GM23338 (cell line): ENCODE measurements around the gene MPC2. TPM values are rescaled to one million over a fixed set of nuclear protein-coding genes. Genes with fewer than 3 reads are reported as not detected.

Experiments
- ATAC-seq: fragments of 200-7000 bp; cut with Tn5 transposase; 3 replicates; pipeline ENCODE4 v1.9.1; 2020
- DNase-seq: peaks from one replicate; pipeline ENCODE4 v3.0.0-alpha.2; 2015; ENCODE audit warnings: low spot score
- H2AFZ ChIP-seq: fragments of 200-600 bp; sonication (generic); 2 replicates; pipeline ENCODE4 v1.8.0; 2016; ENCODE audit warnings: antibody characterized with exemption, mild to moderate bottlenecking, moderate library complexity
- H3F3A ChIP-seq: fragments of 200-600 bp; sonication (generic); replicated peaks from 2 replicates; pipeline ENCODE4 v1.8.0; 2017; ENCODE audit warnings: antibody characterized with exemption, mixed run types, low read depth
- H3K27ac ChIP-seq: fragments of 200-600 bp; sonication (generic); 2 replicates; pipeline ENCODE4 v1.6.1; 2016; ENCODE audit warnings: low read depth
- H3K27me3 ChIP-seq: fragments of 200-600 bp; sonication (generic); 2 replicates; pipeline ENCODE4 v1.8.0; 2016; ENCODE audit warnings: mild to moderate bottlenecking, mixed run types, moderate library complexity; ENCODE audit not compliant: insufficient read depth
- H3K36me3 ChIP-seq: fragments of 200-600 bp; sonication (generic); 2 replicates; pipeline ENCODE4 v1.8.0; 2016; ENCODE audit warnings: mild to moderate bottlenecking; ENCODE audit not compliant: insufficient read depth
- H3K4me1 ChIP-seq: fragments of 200-600 bp; sonication (generic); 2 replicates; pipeline ENCODE4 v1.8.0; 2016; ENCODE audit warnings: mild to moderate bottlenecking, moderate library complexity; ENCODE audit not compliant: insufficient read depth
- H3K4me2 ChIP-seq: fragments of 200-600 bp; sonication (generic); 2 replicates; pipeline ENCODE4 v1.7.1; 2017; ENCODE audit warnings: mixed run types
- H3K4me3 ChIP-seq: fragments of 200-600 bp; sonication (generic); 2 replicates; pipeline ENCODE4 v1.6.1; 2016; ENCODE audit warnings: mixed run types
- H3K79me2 ChIP-seq: fragments of 200-600 bp; sonication (generic); replicated peaks from 2 replicates; pipeline ENCODE4 v1.8.0; 2017; ENCODE audit warnings: mild to moderate bottlenecking; ENCODE audit not compliant: insufficient read depth
- H3K9me2 ChIP-seq: fragments of 200-600 bp; sonication (generic); 2 replicates; pipeline ENCODE4 v1.8.0; 2017; ENCODE audit not compliant: insufficient read depth
- H4K20me1 ChIP-seq: fragments of 200-600 bp; sonication (generic); replicated peaks from 2 replicates; pipeline ENCODE4 v1.8.0; 2017; ENCODE audit warnings: mild to moderate bottlenecking; ENCODE audit not compliant: insufficient read depth
- H3K27ac Mint-ChIP-seq: 2 replicates; pipeline ENCODE4 v1.8.0; 2020; ENCODE audit warnings: inconsistent platforms, mild to moderate bottlenecking, moderate library complexity, mixed read lengths
- H3K27me3 Mint-ChIP-seq: 3 replicates; pipeline ENCODE4 v1.8.0; 2022; ENCODE audit warnings: low read depth, mild to moderate bottlenecking, moderate library complexity, mixed read lengths, inconsistent platforms; ENCODE audit not compliant: insufficient read depth, poor library complexity
- H3K36me3 Mint-ChIP-seq: 3 replicates; pipeline ENCODE4 v1.8.0; 2021; ENCODE audit warnings: low read depth, mild to moderate bottlenecking, inconsistent platforms, moderate library complexity, mixed read lengths
- H3K4me1 Mint-ChIP-seq: 3 replicates; pipeline ENCODE4 v1.8.0; 2020; ENCODE audit warnings: mild to moderate bottlenecking, inconsistent platforms, mixed read lengths
- H3K4me3 Mint-ChIP-seq: 3 replicates; pipeline ENCODE4 v1.8.0; 2021; ENCODE audit warnings: moderate library complexity, mild to moderate bottlenecking, inconsistent platforms, mixed read lengths
- H3K9me3 Mint-ChIP-seq: 3 replicates; pipeline ENCODE4 v1.8.0; 2020; ENCODE audit warnings: moderate library complexity, mild to moderate bottlenecking, inconsistent platforms, mixed read lengths
- POLR2AphosphoS5 ChIP-seq: IDR thresholded peaks from 2 replicates; pipeline ENCODE4 v1.6.1; 2016; ENCODE audit warnings: antibody characterized with exemption, low read depth
- long read RNA-seq: library from polyadenylated mRNA; unstranded; transcript quantifications from one replicate; pipeline ENCODE4 v2.0.0, GENCODE V29; 2020; ENCODE audit not compliant: unreplicated experiment
- polyA plus RNA-seq: library from polyadenylated mRNA; unstranded; fragments of >200 nt; fragmentation: Nextera tagmentation; extraction: Ambion mirVana; gene quantifications from 2 replicates; pipeline ENCODE4 v1.2.1, GENCODE V29; 2016
- total RNA-seq: library from RNA; depleted of rRNA; stranded (reverse); fragments of >200 nt; shearing (Covaris generic); gene quantifications from 2 replicates; pipeline ENCODE4 v1.2.3, GENCODE V29; 2014; rRNA removed
- TF ChIP-seq, protein P1 (sequence below): fragments of 250-450 bp; sonication (Bioruptor Pico); IDR thresholded peaks from 2 replicates; pipeline ENCODE4 v1.5.0; 2020; ENCODE audit warnings: mild to moderate bottlenecking, moderate library complexity
- TF ChIP-seq, protein P2 (sequence below): IDR thresholded peaks from 2 replicates; pipeline ENCODE4 v1.6.1; 2016; ENCODE audit warnings: antibody characterized with exemption
- TF ChIP-seq, protein P3 (sequence below): IDR thresholded peaks from one replicate; pipeline ENCODE4 v1.6.1; 2018; ENCODE audit warnings: antibody characterized with exemption; ENCODE audit not compliant: unreplicated experiment

The MPC2 gene
- total RNA-seq (21.6 and 37.2 TPM in 2 replicates), polyA plus RNA-seq (71.0 and 76.9 TPM in 2 replicates)
- long read RNA-seq, transcript MPC2-202 (5 exons, 2,177 nt) = major isoform, 31 of 32 reads
- long read RNA-seq, partial matches to known transcripts = 0 of 32 reads
- long read RNA-seq, other reads (novel, unspliced or antisense) = 1 of 32 reads

DNA sequence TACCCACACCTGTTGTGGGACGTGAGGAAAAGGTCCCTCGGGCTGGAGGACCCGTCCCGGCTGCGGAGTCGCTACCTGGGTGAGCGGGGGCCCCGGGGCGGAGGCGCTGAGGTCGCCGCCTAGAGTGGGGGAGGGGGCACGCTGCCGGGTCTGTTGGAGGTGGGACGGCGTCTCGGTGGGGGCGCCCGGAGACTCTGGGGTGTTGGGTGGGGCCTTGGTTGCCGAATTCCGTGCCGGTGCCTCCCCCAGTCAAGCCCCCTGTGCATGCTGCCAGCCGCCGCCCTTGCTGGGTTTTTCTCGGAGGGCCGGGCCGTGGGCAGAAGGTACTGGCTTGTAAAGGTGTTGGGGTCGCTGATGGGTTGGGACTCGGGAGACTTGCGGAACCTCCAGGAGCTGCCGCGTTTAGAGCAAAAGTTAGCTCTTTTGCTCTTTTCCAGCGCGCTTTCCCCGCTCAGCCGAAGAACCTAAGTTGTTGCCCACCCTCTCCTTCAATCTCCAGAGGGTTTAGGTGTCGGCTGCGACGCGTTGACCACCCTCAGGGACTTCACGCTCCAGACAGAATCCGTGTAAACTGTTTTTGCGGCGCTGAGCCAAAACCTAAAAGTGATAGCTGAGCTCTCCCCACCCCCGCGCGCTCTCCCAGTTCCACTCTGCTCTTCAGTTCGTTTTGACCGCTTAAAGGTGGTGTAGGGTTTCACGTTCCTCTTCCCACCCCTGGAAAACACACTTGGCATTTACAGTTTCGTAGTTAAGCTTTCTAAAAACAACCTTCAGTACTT is at the start of gene MPC2:
TSS of gene MPC2 (minus strand) at position 143 of the 779 bp plus-strand sequence. CDS start 1,231 bp downstream, outside the sequence.
- Mint-ChIP-seq H3K36me3 (peaks cover 3% of the 10 kb centered on the region; the same call in 1 of the 3 replicates), H3K4me1 (peaks cover 15% of the 10 kb centered on the region), H3K9me3 (no peaks in the 10 kb centered on the region; the same call in 2 of the 3 replicates), H3K27me3 (peaks cover 14% of the 10 kb centered on the region), H3K4me3 (peak within 1 kb of the TSS; percentile 84), H3K27ac (peak within 1 kb of the TSS; percentile 100)
- 0 out of 2 replicates have a peak, but pooled peaks cover 3% of the 10 kb centered on the region for H3F3A ChIP-seq
- TF ChIP-seq, protein P1, sequence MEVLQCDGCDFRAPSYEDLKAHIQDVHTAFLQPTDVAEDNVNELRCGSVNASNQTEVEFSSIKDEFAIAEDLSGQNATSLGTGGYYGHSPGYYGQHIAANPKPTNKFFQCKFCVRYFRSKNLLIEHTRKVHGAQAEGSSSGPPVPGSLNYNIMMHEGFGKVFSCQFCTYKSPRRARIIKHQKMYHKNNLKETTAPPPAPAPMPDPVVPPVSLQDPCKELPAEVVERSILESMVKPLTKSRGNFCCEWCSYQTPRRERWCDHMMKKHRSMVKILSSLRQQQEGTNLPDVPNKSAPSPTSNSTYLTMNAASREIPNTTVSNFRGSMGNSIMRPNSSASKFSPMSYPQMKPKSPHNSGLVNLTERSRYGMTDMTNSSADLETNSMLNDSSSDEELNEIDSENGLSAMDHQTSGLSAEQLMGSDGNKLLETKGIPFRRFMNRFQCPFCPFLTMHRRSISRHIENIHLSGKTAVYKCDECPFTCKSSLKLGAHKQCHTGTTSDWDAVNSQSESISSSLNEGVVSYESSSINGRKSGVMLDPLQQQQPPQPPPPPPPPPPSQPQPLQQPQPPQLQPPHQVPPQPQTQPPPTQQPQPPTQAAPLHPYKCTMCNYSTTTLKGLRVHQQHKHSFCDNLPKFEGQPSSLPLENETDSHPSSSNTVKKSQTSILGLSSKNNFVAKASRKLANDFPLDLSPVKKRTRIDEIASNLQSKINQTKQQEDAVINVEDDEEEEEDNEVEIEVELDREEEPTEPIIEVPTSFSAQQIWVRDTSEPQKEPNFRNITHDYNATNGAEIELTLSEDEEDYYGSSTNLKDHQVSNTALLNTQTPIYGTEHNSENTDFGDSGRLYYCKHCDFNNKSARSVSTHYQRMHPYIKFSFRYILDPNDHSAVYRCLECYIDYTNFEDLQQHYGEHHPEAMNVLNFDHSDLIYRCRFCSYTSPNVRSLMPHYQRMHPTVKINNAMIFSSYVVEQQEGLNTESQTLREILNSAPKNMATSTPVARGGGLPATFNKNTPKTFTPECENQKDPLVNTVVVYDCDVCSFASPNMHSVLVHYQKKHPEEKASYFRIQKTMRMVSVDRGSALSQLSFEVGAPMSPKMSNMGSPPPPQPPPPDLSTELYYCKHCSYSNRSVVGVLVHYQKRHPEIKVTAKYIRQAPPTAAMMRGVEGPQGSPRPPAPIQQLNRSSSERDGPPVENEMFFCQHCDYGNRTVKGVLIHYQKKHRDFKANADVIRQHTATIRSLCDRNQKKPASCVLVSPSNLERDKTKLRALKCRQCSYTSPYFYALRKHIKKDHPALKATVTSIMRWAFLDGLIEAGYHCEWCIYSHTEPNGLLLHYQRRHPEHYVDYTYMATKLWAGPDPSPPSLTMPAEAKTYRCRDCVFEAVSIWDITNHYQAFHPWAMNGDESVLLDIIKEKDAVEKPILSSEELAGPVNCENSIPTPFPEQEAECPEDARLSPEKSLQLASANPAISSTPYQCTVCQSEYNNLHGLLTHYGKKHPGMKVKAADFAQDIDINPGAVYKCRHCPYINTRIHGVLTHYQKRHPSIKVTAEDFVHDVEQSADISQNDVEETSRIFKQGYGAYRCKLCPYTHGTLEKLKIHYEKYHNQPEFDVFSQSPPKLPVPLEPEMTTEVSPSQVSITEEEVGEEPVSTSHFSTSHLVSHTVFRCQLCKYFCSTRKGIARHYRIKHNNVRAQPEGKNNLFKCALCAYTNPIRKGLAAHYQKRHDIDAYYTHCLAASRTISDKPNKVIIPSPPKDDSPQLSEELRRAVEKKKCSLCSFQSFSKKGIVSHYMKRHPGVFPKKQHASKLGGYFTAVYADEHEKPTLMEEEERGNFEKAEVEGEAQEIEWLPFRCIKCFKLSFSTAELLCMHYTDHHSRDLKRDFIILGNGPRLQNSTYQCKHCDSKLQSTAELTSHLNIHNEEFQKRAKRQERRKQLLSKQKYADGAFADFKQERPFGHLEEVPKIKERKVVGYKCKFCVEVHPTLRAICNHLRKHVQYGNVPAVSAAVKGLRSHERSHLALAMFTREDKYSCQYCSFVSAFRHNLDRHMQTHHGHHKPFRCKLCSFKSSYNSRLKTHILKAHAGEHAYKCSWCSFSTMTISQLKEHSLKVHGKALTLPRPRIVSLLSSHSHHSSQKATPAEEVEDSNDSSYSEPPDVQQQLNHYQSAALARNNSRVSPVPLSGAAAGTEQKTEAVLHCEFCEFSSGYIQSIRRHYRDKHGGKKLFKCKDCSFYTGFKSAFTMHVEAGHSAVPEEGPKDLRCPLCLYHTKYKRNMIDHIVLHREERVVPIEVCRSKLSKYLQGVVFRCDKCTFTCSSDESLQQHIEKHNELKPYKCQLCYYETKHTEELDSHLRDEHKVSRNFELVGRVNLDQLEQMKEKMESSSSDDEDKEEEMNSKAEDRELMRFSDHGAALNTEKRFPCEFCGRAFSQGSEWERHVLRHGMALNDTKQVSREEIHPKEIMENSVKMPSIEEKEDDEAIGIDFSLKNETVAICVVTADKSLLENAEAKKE (CRISPR knock-in tag) = no peak
- TF ChIP-seq POLR2AphosphoS5 = peak; percentile 54
- TF ChIP-seq, protein P2, sequence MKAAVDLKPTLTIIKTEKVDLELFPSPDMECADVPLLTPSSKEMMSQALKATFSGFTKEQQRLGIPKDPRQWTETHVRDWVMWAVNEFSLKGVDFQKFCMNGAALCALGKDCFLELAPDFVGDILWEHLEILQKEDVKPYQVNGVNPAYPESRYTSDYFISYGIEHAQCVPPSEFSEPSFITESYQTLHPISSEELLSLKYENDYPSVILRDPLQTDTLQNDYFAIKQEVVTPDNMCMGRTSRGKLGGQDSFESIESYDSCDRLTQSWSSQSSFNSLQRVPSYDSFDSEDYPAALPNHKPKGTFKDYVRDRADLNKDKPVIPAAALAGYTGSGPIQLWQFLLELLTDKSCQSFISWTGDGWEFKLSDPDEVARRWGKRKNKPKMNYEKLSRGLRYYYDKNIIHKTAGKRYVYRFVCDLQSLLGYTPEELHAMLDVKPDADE = no peak
- TF ChIP-seq, protein P3, sequence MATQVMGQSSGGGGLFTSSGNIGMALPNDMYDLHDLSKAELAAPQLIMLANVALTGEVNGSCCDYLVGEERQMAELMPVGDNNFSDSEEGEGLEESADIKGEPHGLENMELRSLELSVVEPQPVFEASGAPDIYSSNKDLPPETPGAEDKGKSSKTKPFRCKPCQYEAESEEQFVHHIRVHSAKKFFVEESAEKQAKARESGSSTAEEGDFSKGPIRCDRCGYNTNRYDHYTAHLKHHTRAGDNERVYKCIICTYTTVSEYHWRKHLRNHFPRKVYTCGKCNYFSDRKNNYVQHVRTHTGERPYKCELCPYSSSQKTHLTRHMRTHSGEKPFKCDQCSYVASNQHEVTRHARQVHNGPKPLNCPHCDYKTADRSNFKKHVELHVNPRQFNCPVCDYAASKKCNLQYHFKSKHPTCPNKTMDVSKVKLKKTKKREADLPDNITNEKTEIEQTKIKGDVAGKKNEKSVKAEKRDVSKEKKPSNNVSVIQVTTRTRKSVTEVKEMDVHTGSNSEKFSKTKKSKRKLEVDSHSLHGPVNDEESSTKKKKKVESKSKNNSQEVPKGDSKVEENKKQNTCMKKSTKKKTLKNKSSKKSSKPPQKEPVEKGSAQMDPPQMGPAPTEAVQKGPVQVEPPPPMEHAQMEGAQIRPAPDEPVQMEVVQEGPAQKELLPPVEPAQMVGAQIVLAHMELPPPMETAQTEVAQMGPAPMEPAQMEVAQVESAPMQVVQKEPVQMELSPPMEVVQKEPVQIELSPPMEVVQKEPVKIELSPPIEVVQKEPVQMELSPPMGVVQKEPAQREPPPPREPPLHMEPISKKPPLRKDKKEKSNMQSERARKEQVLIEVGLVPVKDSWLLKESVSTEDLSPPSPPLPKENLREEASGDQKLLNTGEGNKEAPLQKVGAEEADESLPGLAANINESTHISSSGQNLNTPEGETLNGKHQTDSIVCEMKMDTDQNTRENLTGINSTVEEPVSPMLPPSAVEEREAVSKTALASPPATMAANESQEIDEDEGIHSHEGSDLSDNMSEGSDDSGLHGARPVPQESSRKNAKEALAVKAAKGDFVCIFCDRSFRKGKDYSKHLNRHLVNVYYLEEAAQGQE = no peak
- H3K36me3 ChIP-seq = no peaks in the 10 kb centered on the region
- ATAC-seq (peak; percentile 36), DNase-seq (peak; percentile 79)
- 0 out of 2 replicates have a peak, but pooled peaks cover 1% of the 10 kb centered on the region for H4K20me1 ChIP-seq
- no peaks in the 10 kb centered on the region for H3K27me3 ChIP-seq
- H3K9me2 ChIP-seq = no peaks in the 10 kb centered on the region
- peak within 1 kb of the TSS; percentile 75 for H3K4me2 ChIP-seq
- peaks cover 25% of the 10 kb centered on the region for H3K4me1 ChIP-seq
- H3K4me3 ChIP-seq = peak within 1 kb of the TSS; percentile 55
- H3K79me2 ChIP-seq = peaks cover 78% of the 10 kb centered on the region
- peak within 1 kb of the TSS; percentile 75; the same call in 1 of the 2 replicates for H2AFZ ChIP-seq
- peak within 1 kb of the TSS; percentile 95 for H3K27ac ChIP-seq
